Stimulated activated CD4-positive, alpha-beta T cell treated with anti-CD3 and anti-CD28 coated beads, Interleukin-2, amount 100 ng/mL, for 48 hours (primary cell): Measurements from ENCODE around the gene TRIOBP.
"Not testable (repeated sequence)": the region's sequence is repeated elsewhere in the genome, so short reads cannot be mapped to it uniquely, and the experiment has no call there.

ENCODE experiments used
- DNase-seq, 2 donors: peaks; one replicate each; pipeline ENCODE4 v3.0.0-alpha.2; 2020

TRIOBP gene

DNA sequence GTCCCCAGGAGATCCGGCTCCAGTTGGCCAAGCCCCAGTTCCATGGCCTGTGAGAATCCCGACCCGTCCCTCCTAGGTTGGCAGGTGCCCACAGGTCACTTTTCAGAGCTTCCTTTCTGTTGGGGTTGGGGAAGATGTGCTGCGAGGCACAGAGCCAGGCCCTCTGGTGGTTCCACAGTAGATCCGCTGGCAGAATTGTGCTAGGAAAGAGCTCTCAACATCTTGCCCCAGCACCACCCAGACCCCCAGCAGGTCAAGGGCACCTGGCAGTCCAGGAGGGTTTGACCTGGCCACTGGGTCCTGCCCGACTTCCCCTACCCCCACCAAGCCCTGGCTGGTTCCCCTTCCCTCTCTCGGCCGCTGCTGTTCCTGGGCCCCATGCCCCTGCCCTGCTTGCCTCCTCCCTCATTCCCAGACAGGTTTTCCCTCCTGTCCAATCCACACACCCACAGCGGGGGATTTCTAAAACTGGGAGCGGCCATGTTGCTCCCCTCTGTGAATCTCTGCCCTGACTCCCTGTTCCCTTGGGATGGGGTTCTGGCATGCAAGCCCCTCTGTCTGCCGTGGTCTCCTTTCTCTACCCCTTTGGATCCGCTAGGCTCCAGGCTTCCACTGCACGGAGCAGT lies 84.7 kb downstream of the TRIOBP start:
- DNase-seq, result no peak

- DNase-seq, result no peak
These were observed 85.7 kb downstream of the TRIOBP start for GRCh38 chr22:37782340-37783168.

- DNase-seq, result no peak
These were observed 88.1 kb downstream of the TRIOBP start for GRCh38 chr22:37784829-37785495.

DNA sequence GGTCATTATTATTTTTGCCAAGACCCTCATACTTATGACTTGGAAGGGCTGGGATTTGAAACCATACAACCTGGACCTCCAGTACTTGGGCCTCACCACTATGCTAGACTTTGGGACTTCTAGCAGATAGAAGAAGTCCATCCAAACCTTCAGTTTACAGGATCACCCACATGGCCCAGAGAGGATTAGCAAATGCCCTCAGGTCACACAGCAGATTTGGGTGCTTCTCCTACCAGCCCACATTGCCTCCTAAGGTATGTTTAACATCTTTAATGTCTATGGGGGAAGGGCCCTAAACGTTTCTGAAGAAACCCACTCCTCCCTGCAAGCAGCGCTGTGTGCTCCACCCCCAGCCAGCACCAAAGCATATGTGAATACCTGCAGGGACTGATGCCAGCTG lies 93.4 kb downstream of the TRIOBP start:
- DNase-seq, result no peak

GRCh38 chr22:37792494-37792893 lies 95.6 kb downstream of the TRIOBP start:
- DNase-seq, result no peak

DNA sequence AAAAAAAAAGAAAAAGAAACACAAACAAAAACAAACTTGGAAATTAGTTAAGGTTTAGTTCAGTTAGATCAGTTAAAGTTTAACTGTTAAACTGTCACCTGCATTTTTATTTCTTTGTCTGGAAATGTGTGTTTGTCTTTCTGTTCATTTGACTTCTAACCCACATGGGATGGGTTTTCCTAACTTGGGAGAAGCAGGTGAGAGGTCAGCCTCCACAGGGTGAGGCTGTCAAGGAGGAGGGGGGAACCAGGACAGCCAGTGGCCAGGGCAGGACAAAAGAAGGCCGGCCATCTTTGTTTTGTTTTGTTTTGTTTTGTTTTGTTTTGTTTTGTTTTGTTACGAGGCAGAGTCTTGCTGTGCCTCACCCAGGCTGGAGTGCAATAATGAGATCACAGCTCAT lies 97.5 kb downstream of the TRIOBP start:
- DNase-seq, result no peak

DNA sequence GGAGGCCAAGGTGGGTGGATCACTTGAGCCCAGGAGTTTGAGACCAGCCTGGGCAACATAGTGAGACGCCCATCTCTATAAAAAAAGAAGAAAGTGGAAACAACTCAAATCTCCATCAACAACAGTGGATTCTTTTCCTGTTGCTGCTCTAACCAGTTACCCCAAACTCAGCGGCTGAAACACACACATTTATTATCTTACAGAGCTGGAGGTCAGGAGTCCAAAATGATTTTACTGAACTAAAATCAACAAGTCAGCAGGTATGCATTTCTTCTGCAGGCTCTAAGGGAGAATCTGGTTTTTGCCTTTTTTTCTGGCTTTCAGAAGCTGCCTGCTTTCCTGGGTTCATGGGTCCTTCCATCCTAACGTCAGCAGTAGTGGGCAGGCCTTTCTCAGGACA lies 99.2 kb downstream of the TRIOBP start:
- DNase-seq, result no peak

GRCh38 chr22:37797259-37797658 lies 100.4 kb downstream of the TRIOBP start:
- not testable (repeated sequence) for DNase-seq

- DNase-seq, result no peak
These were observed 101.1 kb downstream of the TRIOBP start for GRCh38 chr22:37797874-37798500.

- not testable (repeated sequence) for DNase-seq
These were observed 103.1 kb downstream of the TRIOBP start for GRCh38 chr22:37799979-37800378.

DNA sequence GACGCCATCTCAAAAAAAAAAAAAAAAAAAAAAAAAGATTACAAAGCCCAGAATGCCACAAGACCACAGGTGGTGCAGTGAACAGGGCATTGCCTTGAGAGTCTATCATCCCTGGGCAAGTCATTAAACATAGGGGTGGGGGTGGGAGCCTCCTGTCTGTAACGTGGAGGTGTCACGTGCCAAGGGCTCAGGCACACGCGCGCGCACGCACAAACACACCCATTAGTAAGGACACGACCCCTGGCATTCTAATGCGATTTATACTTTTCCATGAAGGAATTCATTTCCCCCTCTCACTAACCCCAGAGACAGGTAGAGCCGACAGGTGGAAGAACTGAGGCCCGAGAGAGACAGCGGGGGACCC lies 105.1 kb downstream of the TRIOBP start:
- DNase-seq, result no peak

GRCh38 chr22:37802310-37803194 lies 105.7 kb downstream of the TRIOBP start:
- DNase-seq, result no peak

DNA sequence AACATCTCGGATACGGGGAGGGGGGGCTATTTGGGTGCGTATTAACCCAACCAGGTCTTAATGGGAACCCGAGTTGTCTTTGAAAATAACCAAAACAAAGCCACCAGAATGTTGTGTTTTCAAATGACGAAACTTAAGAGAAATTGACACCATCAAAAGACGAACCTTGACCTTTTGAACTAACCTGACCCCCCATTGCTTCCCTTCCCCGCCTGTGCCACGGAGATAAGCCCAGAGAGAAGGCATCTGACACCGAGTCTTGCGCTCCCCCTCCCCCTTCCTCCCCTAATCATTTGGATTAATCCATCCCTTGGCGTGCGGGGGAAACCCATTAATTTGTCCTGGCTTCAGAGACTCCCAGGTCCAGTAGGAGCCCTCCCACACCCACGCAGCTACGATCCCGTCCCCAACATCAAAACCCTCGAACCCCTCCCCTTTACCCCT lies 106.4 kb downstream of the TRIOBP start:
- DNase-seq, result no peak

DNA sequence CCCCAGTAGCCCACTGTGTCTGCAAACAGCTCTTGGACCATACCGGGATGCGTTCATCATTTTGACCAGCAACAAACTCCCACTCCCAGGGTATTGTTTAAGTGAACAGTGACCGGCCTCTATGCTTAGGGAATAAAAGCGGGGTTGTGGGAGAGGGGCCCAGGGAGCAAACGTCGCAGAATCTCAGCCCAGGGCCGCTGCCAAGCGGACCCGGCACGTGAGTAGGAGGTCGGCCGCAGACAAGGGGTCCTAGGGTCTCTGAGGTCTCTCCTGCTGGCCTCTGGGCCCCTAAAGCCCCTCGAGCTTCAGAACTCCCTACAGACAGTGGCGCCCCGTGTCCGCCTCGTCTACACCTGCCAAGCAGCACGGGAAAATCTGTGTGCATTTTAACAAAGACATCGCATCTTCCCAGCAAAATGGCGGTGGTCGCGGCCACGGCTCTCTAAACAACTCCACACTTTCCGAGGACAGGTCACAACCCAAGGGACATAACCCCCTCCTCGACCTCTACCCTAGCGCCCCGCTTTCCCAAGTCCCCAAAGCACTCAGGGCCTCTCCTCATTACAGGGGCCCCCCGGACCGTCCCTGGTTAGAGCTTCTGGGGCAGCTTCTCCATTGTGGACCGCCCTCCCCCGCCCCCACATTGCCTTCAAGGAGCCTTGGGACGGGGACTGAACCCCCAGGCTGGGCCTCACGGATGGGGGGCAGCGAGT lies 106.9 kb downstream of the TRIOBP start:
- no peak for DNase-seq

DNA sequence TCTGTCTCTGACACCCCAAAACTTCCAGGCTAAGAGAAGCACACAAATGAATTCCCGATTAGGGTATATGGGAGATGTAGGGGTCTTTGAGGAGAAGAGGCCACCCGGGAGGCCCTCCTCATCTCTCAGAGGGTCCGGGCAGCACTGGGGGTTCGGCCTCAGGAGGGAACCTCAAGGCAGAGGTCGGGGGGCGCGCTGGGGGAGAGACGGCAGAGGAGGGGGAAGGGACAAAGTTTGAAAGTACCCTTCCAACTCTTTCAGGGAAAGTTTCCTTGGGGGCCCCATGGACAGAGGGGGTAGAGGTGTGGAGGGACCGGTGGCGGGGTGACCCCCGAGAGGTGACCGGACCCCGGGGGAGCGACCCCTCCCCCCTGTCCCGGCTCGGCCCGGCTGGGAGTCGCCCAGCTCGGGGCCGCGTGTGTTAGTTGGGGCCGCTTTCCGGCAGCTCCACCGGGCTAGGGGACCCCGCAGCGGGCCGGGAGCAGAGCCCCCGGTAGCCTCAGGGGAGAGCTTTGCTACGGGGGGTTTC lies 107.6 kb downstream of the TRIOBP start:
- no peak for DNase-seq

DNA sequence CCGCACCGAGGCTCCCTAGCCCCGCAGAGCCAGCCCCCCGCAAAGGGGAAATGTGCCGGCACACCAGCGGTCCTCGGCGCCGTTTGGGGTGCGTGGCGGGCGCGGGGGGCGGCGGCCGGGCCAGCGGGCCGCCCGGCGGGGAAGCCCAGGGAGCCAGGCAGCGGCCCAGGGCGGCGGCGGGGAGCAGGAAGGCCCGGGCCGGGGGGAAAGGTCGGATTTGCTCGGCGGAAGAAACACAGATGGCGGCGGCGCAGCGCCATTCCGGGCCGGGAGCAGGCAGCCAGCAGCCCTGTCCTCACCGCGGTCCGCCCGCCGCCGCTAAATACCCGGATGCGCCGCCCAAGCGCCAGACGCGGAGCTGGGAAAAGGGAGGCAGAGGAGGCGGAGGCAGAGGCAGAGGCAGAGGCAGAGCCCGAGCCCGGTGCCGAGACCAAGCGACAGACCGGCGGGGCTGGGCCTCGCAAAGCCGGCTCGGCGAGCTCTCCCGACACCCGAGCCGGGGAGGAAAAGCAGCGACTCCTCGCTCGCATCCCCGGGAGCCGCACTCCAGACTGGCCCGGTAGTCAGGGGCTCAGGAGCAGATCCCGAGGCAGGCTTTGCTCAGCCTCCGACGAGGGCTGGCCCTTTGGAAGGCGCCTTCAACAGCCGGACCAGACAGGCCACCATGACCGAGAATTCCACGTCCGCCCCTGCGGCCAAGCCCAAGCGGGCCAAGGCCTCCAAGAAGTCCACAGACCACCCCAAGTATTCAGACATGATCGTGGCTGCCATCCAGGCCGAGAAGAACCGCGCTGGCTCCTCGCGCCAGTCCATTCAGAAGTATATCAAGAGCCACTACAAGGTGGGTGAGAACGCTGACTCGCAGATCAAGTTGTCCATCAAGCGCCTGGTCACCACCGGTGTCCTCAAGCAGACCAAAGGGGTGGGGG lies 108.3 kb downstream of the TRIOBP start:
- peak; percentile 74 to 78 for DNase-seq

GRCh38 chr22:37805810-37806277 lies 109.0 kb downstream of the TRIOBP start:
- no peak for DNase-seq

DNA sequence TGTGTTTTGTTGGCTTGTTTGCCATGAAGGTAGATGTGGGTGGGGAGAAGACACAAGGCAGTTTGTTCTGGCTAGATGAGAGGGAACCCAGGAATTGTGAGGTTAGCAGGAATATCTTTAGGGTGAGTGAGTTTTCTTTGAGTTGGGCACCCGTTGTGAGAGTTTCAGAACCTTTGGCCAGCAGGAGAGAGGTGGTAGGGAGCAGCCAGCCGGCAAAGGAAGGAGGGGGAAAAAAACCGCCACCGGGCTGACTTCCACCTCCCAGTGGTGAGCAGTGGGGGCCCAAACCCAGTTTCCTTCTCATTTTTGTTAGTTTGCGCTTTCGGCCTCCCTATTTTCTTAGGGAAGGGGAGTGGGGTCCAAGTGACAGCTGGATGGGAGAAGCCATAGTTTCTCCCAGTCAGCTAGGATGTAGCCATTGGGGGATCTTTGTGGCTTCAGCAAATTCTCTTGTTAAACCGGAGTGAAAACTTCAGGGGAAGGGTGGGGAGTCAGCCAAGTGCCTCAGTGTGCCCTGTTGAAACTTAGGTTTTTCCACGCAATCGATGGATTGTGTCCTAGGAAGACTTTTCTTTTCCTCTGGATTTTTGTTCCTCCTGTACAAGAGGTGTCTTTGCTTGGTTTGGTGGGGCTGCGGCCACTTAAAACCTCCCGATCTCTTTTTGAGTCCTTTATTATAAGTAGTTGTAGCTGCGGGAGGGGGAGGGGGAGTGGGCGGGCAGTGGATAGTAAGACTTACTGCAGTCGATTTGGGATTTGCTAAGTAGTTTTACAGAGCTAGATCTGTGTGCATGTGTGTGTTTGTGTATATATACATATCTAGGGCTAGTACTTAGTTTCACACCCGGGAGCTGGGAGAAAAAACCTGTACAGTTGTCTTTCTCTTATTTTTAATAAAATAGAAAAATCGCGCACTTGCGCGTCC lies 109.8 kb downstream of the TRIOBP start:
- no peak for DNase-seq
